SU-DHL-6 (cell line): ENCODE results near the gene PMM2.
"Not testable (repeated sequence)": the region's sequence is repeated elsewhere in the genome, so short reads cannot be mapped to it uniquely, and the experiment has no call there.

Source experiments
- H2AFZ ChIP-seq: fragments of 200-600 bp; sonication (generic); 2 replicates; pipeline ENCODE4 v1.6.1; 2014; ENCODE audit warnings: low read depth, mild to moderate bottlenecking, moderate library complexity, mixed read lengths, antibody characterized with exemption, low read length; ENCODE audit not compliant: severe bottlenecking
- H3F3A ChIP-seq: fragments of 200-600 bp; shearing (Covaris generic); 2 replicates; pipeline ENCODE4 v1.6.0; 2016; ENCODE audit warnings: antibody characterized with exemption, mild to moderate bottlenecking; ENCODE audit not compliant: insufficient read depth
- H3K27ac ChIP-seq: fragments of 200-600 bp; sonication (generic); 2 replicates; pipeline ENCODE4 v1.5.1; 2016; ENCODE audit warnings: low read depth, mild to moderate bottlenecking, low read length, moderate library complexity, mixed read lengths
- H3K27me3 ChIP-seq: fragments of 200-600 bp; sonication (generic), shearing (Covaris generic); 2 replicates; pipeline ENCODE4 v1.6.0; 2014; ENCODE audit warnings: mild to moderate bottlenecking, low read length
- H3K36me3 ChIP-seq: fragments of 200-600 bp; sonication (generic); 2 replicates; pipeline ENCODE4 v1.6.1; 2014; ENCODE audit warnings: mild to moderate bottlenecking, low read length, mixed read lengths
- H3K4me2 ChIP-seq: fragments of 300-600, 200-600 bp; shearing (Covaris generic), sonication (generic); 2 replicates; pipeline ENCODE4 v1.6.0; 2014; ENCODE audit warnings: low read length, low read depth, mild to moderate bottlenecking; ENCODE audit not compliant: poor library complexity, severe bottlenecking
- H3K4me3 ChIP-seq: fragments of 200-600 bp; sonication (generic); 2 replicates; pipeline ENCODE4 v1.5.1; 2014; ENCODE audit warnings: antibody characterized with exemption, low read length, mild to moderate bottlenecking, mixed read lengths; ENCODE audit not compliant: insufficient read depth, poor library complexity, severe bottlenecking
- H3K79me2 ChIP-seq: fragments of 200-600 bp; sonication (generic); 2 replicates; pipeline ENCODE4 v1.6.1; 2014; ENCODE audit warnings: mild to moderate bottlenecking, low read length, moderate library complexity; ENCODE audit not compliant: insufficient read depth
- H3K9ac ChIP-seq: fragments of 200-600 bp; sonication (generic); 2 replicates; pipeline ENCODE4 v1.7.0; 2014; ENCODE audit warnings: mild to moderate bottlenecking, low read length
- H3K9me2 ChIP-seq: fragments of 200-600 bp; sonication (generic); replicated peaks from 2 replicates; pipeline ENCODE4 v1.6.1; 2014; ENCODE audit warnings: low read length; ENCODE audit not compliant: insufficient read depth
- H3K9me3 ChIP-seq: fragments of 200-600 bp; sonication (generic); 2 replicates; pipeline ENCODE4 v1.6.1; 2014; ENCODE audit warnings: low read length, mixed read lengths; ENCODE audit not compliant: insufficient read depth
- H4K20me1 ChIP-seq: fragments of 200-600 bp; sonication (generic); 2 replicates; pipeline ENCODE4 v1.6.1; 2014; ENCODE audit warnings: low read depth, mild to moderate bottlenecking, antibody characterized with exemption, low read length, moderate library complexity, mixed read lengths
- CTCF ChIP-seq: fragments of 200-600 bp; sonication (generic); IDR thresholded peaks from one replicate; pipeline ENCODE4 v1.5.1; 2017; ENCODE audit warnings: antibody characterized with exemption, mild to moderate bottlenecking, low read length, moderate library complexity; ENCODE audit not compliant: insufficient read depth, poor library complexity, severe bottlenecking
- EZH2phosphoT487 ChIP-seq: fragments of 200-600 bp; sonication (generic), shearing (Covaris generic); conservative IDR thresholded peaks from 2 replicates; pipeline ENCODE4 v1.6.1; 2018; ENCODE audit warnings: mild to moderate bottlenecking, antibody characterized with exemption, low read length, moderate library complexity, mixed read lengths

PMM2 gene

DNA sequence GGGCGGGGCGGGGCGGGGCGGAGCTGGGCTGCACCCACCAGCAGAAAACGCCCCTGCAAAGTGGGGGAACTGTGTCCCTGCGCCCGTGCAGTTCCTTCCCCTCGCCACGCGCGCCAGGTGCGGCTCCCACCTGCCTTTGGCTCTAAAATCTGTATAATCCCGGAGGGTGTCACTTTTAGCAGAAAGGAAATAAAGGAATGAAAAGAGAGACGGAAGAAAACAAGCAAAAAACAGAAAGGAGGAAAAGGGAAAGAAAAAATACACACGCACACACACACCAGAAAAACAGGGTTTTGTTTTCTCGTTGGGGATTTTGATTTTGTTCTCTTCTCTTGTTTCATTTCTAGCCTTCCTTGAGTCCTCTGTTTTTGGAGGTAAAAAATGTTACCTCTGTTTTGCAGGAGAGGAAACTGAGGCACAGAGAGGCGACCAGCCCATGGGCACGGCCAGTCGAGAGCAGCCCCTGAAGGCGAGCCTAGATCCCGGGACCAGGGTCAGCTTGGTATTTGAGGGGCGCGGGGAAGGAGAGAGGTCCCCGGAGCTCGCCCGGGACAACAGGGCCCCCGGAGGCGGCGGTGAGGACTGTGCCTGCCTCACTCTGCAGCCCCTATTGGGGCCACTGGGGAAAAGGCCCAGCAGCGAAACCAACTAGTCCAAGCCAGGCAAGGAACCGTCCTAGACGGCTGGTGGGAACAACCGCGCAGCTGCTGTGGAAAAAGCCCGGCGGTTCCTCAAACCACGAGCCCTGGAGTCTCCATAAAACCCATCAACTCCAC, 71.8 kb downstream of the PMM2 start:
- Histone ChIP-seq H3K27me3 (no peaks in the 10 kb centered on the region), H2AFZ (peak overlapping the region; percentile 76), H3K27ac (peak overlapping the region; percentile 63), H3K4me3 (peak overlapping the region; percentile 52), H3K9me3 (no peaks in the 10 kb centered on the region), H3K79me2 (peaks cover 38% of the 10 kb centered on the region), H3F3A (peaks cover 9% of the 10 kb centered on the region; the same call in 1 of the 2 replicates), H3K4me2 (peak overlapping the region; percentile 93), H3K9me2 (no peaks in the 10 kb centered on the region), H3K36me3 (no peaks in the 10 kb centered on the region), H3K9ac (peak overlapping the region; percentile 90), H4K20me1 (no peaks in the 10 kb centered on the region)
- no peak for TF ChIP-seq CTCF
- no peak for TF ChIP-seq EZH2phosphoT487

GRCh38 chr16:8869988-8870241, 72.3 kb downstream of the PMM2 start:
- H3K4me2 ChIP-seq, H3K9ac ChIP-seq, H3K27me3 ChIP-seq, H3K27ac ChIP-seq, H2AFZ ChIP-seq, H3K4me3 ChIP-seq, H3F3A ChIP-seq, H3K9me2 ChIP-seq, H4K20me1 ChIP-seq, H3K36me3 ChIP-seq, H3K9me3 ChIP-seq: not testable (repeated sequence)
- peaks cover 32% of the 10 kb centered on the region for H3K79me2 ChIP-seq

GRCh38 chr16:8872071-8872470, 74.4 kb downstream of the PMM2 start:
- Histone ChIP-seq H3K27ac (no peak overlapping the region), H2AFZ (no peak overlapping the region), H3K9me2 (no peaks in the 10 kb centered on the region), H3K9me3 (no peaks in the 10 kb centered on the region), H3K4me2 (no peak overlapping the region), H3F3A (peaks cover 9% of the 10 kb centered on the region; the same call in 1 of the 2 replicates), H4K20me1 (no peaks in the 10 kb centered on the region), H3K27me3 (no peaks in the 10 kb centered on the region), H3K4me3 (no peak overlapping the region), H3K36me3 (no peaks in the 10 kb centered on the region), H3K9ac (no peak overlapping the region), H3K79me2 (peaks cover 11% of the 10 kb centered on the region)
- no peak for TF ChIP-seq CTCF
- TF ChIP-seq EZH2phosphoT487: no peak

- H4K20me1 ChIP-seq: no peaks in the 10 kb centered on the region
- H3K27ac ChIP-seq: no peak overlapping the region
- H3K27me3 ChIP-seq: no peaks in the 10 kb centered on the region
- no peak overlapping the region for H2AFZ ChIP-seq
- no peak overlapping the region for H3K9ac ChIP-seq
- no peak overlapping the region for H3K4me3 ChIP-seq
- TF ChIP-seq EZH2phosphoT487 (no peak), CTCF (no peak)
- H3K79me2 ChIP-seq: no peaks in the 10 kb centered on the region
- H3K9me2 ChIP-seq: no peaks in the 10 kb centered on the region
- H3F3A ChIP-seq: peaks cover 4% of the 10 kb centered on the region; the same call in 1 of the 2 replicates
- H3K4me2 ChIP-seq: no peak overlapping the region
- H3K9me3 ChIP-seq: no peaks in the 10 kb centered on the region
- H3K36me3 ChIP-seq: no peaks in the 10 kb centered on the region
Observed at GRCh38 chr16:8872967-8873865, 75.6 kb downstream of the PMM2 start.

DNA sequence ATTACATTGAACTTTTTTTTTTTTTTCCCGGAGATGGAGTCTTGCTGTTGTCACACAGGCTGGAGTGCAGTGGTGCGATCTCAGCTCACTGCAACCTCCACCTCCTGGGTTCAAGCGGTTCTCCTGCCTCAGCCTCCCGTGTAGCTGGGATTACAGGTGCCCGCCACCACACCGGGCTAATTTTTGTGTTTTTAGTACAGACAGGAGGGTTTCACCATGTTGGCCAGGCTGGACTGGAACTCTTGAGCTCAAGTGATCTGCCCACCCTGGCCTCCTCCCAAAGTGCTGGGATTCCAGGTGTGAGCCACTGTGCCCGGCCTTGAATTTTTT, 76.2 kb downstream of the PMM2 start:
- H3K4me2 ChIP-seq, H3K27me3 ChIP-seq, H3K9me3 ChIP-seq, H3K27ac ChIP-seq, H3K4me3 ChIP-seq, H3K36me3 ChIP-seq, H3F3A ChIP-seq, H3K79me2 ChIP-seq, H4K20me1 ChIP-seq, H3K9me2 ChIP-seq, H2AFZ ChIP-seq, H3K9ac ChIP-seq: not testable (repeated sequence)
